Adipocyte (in vitro differentiated cells): Measurements from ENCODE around the gene RGS19.

Experiments
- DNase-seq: peaks from one replicate; pipeline ENCODE4 v3.0.0-alpha.2; 2015; ENCODE audit warnings: low read depth
- H3K27me3 ChIP-seq: replicated peaks from 2 replicates; pipeline ENCODE4 v1.7.0; 2013; ENCODE audit warnings: mild to moderate bottlenecking, low read length, moderate library complexity; ENCODE audit not compliant: control insufficient read depth, insufficient read depth
- H3K36me3 ChIP-seq: 2 replicates; pipeline ENCODE4 v1.7.0; 2013; ENCODE audit warnings: low read length, mild to moderate bottlenecking, moderate library complexity; ENCODE audit not compliant: control insufficient read depth, insufficient read depth, severe bottlenecking
- H3K4me1 ChIP-seq: 2 replicates; pipeline ENCODE4 v1.7.0; 2013; ENCODE audit warnings: mild to moderate bottlenecking, low read length, moderate library complexity; ENCODE audit not compliant: control insufficient read depth, insufficient read depth
- H3K4me3 ChIP-seq: 2 replicates; pipeline ENCODE4 v1.7.0; 2013; ENCODE audit warnings: mild to moderate bottlenecking, low read length, moderate library complexity
- H3K9ac ChIP-seq: 2 replicates; pipeline ENCODE4 v1.7.0; 2013; ENCODE audit warnings: mild to moderate bottlenecking, low read length, moderate library complexity
- H3K9me3 ChIP-seq: 2 replicates; pipeline ENCODE4 v1.7.0; 2013; ENCODE audit warnings: mild to moderate bottlenecking, low read length, moderate library complexity; ENCODE audit not compliant: control insufficient read depth

Gene RGS19

GRCh38 chr20:64033981-64034493, 45.3 kb downstream of the RGS19 start:
- Histone ChIP-seq H3K36me3 (peaks cover 45% of the 10 kb centered on the region), H3K27me3 (no peaks in the 10 kb centered on the region), H3K9me3 (no peaks in the 10 kb centered on the region), H3K4me1 (peaks cover 10% of the 10 kb centered on the region), H3K9ac (no peak overlapping the region), H3K4me3 (no peak overlapping the region)
- DNase-seq = no peak

DNA sequence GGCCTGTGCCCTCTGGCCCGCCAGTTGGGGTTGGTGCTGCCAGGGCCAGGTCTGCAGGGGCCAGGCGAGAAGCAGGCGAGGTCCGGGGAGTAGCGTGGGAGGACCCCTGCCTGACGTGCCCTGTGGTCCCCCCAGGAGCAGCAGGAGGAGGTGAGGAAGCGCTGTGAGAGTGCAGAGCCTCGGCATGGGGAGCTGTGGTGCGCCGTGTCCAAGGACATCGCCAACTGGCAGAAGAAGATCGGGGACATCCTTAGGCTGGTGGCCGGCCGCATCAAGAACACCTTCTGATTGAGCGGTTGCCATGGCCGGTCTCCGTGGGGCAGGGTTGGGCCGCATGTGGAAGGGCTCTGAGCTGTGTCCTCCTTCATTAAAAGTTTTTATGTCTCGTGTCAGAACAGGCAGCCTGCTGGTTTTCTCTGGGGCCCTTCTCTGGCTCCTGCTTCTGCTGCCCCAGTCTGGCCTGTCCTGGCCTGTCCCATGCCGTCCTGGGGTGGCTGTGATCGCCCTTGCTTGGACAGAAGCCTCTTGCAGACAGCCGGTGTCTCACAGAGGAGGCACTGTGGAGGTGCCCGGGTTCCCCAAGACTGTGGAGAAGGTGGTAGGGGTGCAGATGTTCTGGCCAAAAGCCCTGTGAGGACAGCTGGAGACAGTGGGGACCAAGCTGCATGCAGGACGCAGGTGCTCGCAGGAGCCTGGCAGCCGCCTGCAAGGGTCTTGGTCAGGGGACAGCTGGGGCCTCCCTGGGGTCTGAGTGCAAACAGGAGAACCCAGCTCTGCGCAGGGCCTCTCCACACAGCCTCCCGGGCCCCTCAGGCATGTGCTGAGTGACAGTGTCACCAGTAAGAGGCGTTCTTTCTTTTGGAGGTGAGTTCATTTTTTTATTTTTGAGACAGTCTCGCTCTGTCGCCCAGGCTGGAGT, 46.4 kb downstream of the RGS19 start:
- DNase-seq = no peak
- Histone ChIP-seq H3K9me3 (no peaks in the 10 kb centered on the region), H3K27me3 (no peaks in the 10 kb centered on the region), H3K4me1 (peaks cover 10% of the 10 kb centered on the region), H3K9ac (no peak overlapping the region), H3K36me3 (peaks cover 56% of the 10 kb centered on the region), H3K4me3 (no peak overlapping the region)

DNA sequence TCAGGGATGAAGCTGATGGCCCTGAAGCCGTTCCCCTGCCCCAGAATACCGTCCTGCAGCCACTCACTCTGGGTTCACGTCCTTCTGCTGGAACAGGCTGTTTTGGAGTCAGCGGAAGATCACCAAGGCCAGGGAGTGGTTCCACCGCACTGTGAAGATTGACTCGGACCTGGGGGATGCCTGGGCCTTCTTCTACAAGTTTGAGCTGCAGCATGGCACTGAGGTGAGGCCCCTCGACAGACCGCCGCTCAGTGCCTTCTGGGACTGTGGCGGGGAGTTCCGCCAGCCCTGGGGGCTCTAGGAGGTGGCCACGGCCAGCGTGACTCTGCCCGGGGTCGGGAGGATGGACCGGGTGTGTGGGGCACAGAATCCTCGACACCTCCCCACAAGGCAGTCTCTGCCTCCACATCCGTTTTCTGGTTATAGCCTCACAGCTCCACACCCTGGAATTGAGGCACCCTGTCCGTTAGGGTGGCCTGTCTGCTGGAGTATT, 47.5 kb downstream of the RGS19 start:
- peaks cover 67% of the 10 kb centered on the region for H3K36me3 ChIP-seq
- H3K27me3 ChIP-seq = no peaks in the 10 kb centered on the region
- H3K4me1 ChIP-seq = peaks cover 10% of the 10 kb centered on the region
- H3K4me3 ChIP-seq = no peak overlapping the region
- no peak for DNase-seq
- H3K9me3 ChIP-seq = no peaks in the 10 kb centered on the region
- no peak overlapping the region for H3K9ac ChIP-seq

DNA sequence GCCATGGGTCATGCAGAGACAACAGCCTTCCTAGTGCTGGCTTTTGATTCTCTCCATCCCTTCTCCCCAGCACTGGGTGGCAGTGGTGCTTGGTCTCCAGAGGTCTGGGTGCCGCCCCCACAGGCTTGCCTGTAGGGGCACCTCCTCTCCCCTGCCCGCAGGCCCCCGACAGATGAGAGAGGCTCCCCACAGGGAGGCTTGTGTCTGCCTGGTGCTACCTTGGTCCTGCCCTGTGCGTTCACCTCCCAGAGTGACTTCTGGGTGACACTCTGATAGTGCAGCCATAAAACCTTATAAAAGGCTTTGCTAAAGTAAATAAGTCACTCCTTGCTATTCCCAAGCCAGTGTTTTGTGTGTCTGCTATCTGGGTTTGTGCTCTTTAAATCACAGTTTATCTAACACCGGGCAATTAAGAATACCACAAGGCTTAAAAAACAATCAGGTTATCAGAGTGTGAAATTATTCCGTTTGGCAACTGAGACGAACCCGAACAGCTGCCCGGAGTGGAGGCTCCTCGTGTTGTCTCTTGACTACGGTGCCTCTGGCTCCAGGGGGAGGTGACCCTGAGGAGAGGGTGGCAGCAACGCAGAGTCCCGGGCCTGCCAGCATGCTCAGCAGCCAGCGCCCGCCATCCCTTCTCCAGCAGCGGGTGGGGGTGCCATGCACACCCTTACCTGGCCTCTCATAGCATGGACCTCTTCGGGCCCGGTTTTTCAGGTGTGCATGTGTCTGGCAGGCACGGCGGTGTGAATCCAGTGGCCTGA, 48.8 kb downstream of the RGS19 start:
- no peaks in the 10 kb centered on the region for H3K9me3 ChIP-seq
- no peak overlapping the region for H3K9ac ChIP-seq
- DNase-seq = no peak
- H3K36me3 ChIP-seq = peaks cover 80% of the 10 kb centered on the region
- no peaks in the 10 kb centered on the region for H3K27me3 ChIP-seq
- no peak overlapping the region for H3K4me3 ChIP-seq
- peaks cover 5% of the 10 kb centered on the region for H3K4me1 ChIP-seq

GRCh38 chr20:64029293-64030117, 49.8 kb downstream of the RGS19 start:
- no peaks in the 10 kb centered on the region for H3K9me3 ChIP-seq
- H3K9ac ChIP-seq = no peak overlapping the region
- no peaks in the 10 kb centered on the region for H3K27me3 ChIP-seq
- peaks cover 5% of the 10 kb centered on the region for H3K4me1 ChIP-seq
- peaks cover 84% of the 10 kb centered on the region for H3K36me3 ChIP-seq
- DNase-seq = no peak
- H3K4me3 ChIP-seq = no peak overlapping the region

DNA sequence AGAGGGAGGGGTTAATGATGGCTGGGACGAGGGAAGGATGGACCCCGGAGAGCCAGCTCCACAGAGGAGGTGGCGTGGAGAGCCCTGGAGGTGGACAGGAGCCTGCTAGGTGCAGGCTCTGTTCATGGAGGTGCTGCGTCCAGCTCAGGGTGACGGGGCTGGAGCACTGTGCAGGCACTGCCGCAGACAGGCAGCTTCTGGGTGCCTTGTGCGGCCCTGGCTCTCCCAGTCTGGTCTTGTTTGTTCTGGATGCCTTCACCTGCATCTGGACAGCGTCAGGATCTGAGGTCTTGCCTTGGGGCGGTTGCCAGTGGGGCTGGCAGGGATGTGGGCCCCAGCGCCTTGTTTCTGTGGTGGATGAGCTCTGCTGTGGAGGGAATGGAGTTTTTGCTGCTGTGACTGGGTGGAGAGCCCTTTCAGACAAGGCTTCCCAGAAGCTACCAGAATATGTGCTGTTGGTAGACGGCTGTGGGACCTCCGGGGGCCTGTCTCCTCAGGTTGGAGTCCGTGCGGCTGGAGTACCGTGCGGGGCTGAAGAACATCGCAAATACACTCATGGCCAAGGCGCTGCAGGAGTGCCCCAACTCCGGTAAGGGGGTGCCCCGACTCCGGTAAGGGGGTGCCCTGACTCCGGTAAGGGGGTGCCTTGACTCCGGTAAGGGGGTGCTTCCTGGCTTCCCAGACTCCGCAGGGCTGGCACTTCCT, 51.2 kb downstream of the RGS19 start:
- H3K4me1 ChIP-seq = no peaks in the 10 kb centered on the region
- no peak overlapping the region for H3K9ac ChIP-seq
- H3K9me3 ChIP-seq = no peaks in the 10 kb centered on the region
- peaks cover 98% of the 10 kb centered on the region for H3K36me3 ChIP-seq
- H3K27me3 ChIP-seq = no peaks in the 10 kb centered on the region
- no peak overlapping the region for H3K4me3 ChIP-seq
- no peak for DNase-seq

- Histone ChIP-seq H3K4me1 (no peaks in the 10 kb centered on the region), H3K9ac (no peak overlapping the region), H3K36me3 (peaks cover 98% of the 10 kb centered on the region), H3K4me3 (no peak overlapping the region), H3K9me3 (no peaks in the 10 kb centered on the region), H3K27me3 (no peaks in the 10 kb centered on the region)
- no peak for DNase-seq
Observed at GRCh38 chr20:64025826-64026412, 53.4 kb downstream of the RGS19 start.

- Histone ChIP-seq H3K9ac (no peak overlapping the region), H3K27me3 (no peaks in the 10 kb centered on the region), H3K9me3 (no peaks in the 10 kb centered on the region), H3K4me3 (no peak overlapping the region), H3K4me1 (peaks cover 2% of the 10 kb centered on the region), H3K36me3 (peaks cover 95% of the 10 kb centered on the region)
- no peak for DNase-seq
Observed at GRCh38 chr20:64025101-64025825, 54.1 kb downstream of the RGS19 start.

- DNase-seq = no peak
- Histone ChIP-seq H3K36me3 (peaks cover 92% of the 10 kb centered on the region), H3K4me3 (no peak overlapping the region), H3K27me3 (no peaks in the 10 kb centered on the region), H3K9me3 (no peaks in the 10 kb centered on the region), H3K9ac (no peak overlapping the region), H3K4me1 (peaks cover 9% of the 10 kb centered on the region)
Observed at GRCh38 chr20:64024141-64024990, 55.0 kb downstream of the RGS19 start.
